ENCODE measurements around the gene POLR3GL. TPM values are rescaled to one million over a fixed set of nuclear protein-coding genes. Genes with fewer than 3 reads are reported as not detected.

Gene POLR3GL
- total RNA-seq, 2 donors from 2014 or later = 22.2 to 24.1 TPM

- DNase-seq (no peak), ATAC-seq (no peak)
- H3K4me1 Mint-ChIP-seq = peaks cover 63% of the 10 kb centered on the region
- no peaks in the 10 kb centered on the region for H3K9me3 ChIP-seq (ENCODE audit: control insufficient read depth, low read length, poor library complexity, severe bottlenecking)
- peak overlapping the region; percentile 97 for H3K27ac Mint-ChIP-seq
- peaks cover 25% of the 10 kb centered on the region for H3K36me3 Mint-ChIP-seq (ENCODE audit: low read depth)
- peak overlapping the region; percentile 99 for H3K4me3 Mint-ChIP-seq
- no peaks in the 10 kb centered on the region for H3K27me3 Mint-ChIP-seq
These were observed 30.1 kb downstream of the POLR3GL start for GRCh38 chr1:145994391-145995120.

- H3K27me3 Mint-ChIP-seq = no peaks in the 10 kb centered on the region
- H3K4me1 Mint-ChIP-seq = peaks cover 67% of the 10 kb centered on the region
These were observed 30.8 kb downstream of the POLR3GL start for GRCh38 chr1:145995148-145995881.

DNA sequence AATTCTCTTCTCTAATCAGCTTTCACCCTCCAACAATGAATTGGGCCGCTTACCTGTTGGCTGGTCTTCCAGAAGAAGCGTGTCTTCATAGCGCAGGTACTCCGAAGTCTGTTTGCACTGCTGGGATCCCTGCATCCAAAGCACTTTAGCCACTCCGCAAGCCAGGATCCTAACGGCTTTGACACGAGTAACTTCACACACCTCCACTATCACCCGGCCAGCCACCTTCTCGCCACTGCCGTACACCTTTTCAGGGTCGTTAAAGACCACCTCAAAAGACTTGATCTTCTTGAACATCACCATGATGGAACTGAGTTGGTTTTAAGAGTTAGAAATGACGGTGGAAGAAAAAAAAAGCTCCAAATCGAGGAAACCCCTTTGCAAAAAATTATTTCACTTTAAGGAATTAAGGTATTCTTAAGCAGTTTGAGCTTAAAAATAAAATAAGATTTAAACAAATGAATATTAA lies 31.5 kb downstream of the POLR3GL start:
- no peaks in the 10 kb centered on the region for H3K9me3 ChIP-seq (ENCODE audit: control insufficient read depth, low read length, poor library complexity, severe bottlenecking)

More at GRCh38 chr1:145995148-145995881, 30.8 kb downstream of the POLR3GL start:
- H3K9me3 ChIP-seq (ENCODE audit: control insufficient read depth, low read length, poor library complexity, severe bottlenecking) = no peaks in the 10 kb centered on the region
- peak overlapping the region; percentile 99 for H3K4me3 Mint-ChIP-seq
- peak overlapping the region; percentile 97 for H3K27ac Mint-ChIP-seq
- DNase-seq (no peak), ATAC-seq (no peak)
- H3K36me3 Mint-ChIP-seq (ENCODE audit: low read depth) = peaks cover 25% of the 10 kb centered on the region

DNA sequence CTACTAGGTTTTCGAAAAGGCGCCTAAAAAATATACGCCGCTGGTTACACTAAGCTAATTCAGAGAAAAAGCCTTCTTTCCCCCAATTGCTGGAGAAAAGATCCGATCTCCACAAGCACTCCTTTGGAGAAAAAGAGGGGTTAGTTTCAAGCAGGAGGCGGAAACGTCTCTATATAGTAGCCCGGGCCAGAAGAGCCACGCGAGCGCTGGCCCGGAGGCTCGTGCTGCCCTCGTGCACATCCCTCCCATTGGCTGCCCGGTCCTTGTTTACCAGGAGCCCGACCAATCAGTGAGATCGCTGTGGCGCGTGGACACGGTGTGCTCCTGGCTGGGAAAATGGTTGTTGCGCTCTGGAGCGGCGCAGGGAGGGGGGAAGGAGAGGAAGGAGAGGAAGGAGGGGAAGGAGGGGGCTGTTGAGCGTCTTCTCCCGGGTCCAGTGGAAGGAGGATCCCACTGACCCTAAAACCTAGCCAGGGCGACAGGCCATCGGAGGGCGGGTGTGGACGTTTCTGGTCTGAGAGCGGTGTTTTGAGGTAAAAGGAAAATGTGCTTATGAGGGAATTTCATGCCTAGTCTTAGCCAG lies 32.0 kb downstream of the POLR3GL start, which contains the start of gene TXNIP:
TSS of gene TXNIP (minus strand) at position 147 of the 583 bp plus-strand sequence. CDS start 313 bp downstream, outside the sequence.
- DNase-seq (peak; percentile 70 to 83 (median 79)), ATAC-seq (peak; percentile 85)
- no peaks in the 10 kb centered on the region for H3K27me3 Mint-ChIP-seq
- H3K4me1 Mint-ChIP-seq = peaks cover 65% of the 10 kb centered on the region
- peak within 1 kb of the TSS; percentile 97 for H3K27ac Mint-ChIP-seq
- H3K9me3 ChIP-seq (ENCODE audit: control insufficient read depth, low read length, poor library complexity, severe bottlenecking) = no peaks in the 10 kb centered on the region
- peaks cover 25% of the 10 kb centered on the region for H3K36me3 Mint-ChIP-seq (ENCODE audit: low read depth)
- H3K4me3 Mint-ChIP-seq = peak within 1 kb of the TSS; percentile 99

More for the DNA sequence above, 31.5 kb downstream of the POLR3GL start:
- H3K36me3 Mint-ChIP-seq (ENCODE audit: low read depth) = peaks cover 25% of the 10 kb centered on the region
- no peak for ATAC-seq
- peak overlapping the region; percentile 99 for H3K4me3 Mint-ChIP-seq
- DNase-seq = no peak
- H3K27ac Mint-ChIP-seq = peak overlapping the region; percentile 97
- H3K4me1 Mint-ChIP-seq = peaks cover 65% of the 10 kb centered on the region
- no peaks in the 10 kb centered on the region for H3K27me3 Mint-ChIP-seq

GRCh38 chr1:145997016-145997717 lies 32.7 kb downstream of the POLR3GL start:
- H3K27me3 Mint-ChIP-seq = no peaks in the 10 kb centered on the region
- DNase-seq (peak in 2 of 3 donors; percentile 21 to 46), ATAC-seq (peak; percentile 65)
- H3K27ac Mint-ChIP-seq = peak overlapping the region; percentile 97
- no peaks in the 10 kb centered on the region for H3K9me3 ChIP-seq (ENCODE audit: control insufficient read depth, low read length, poor library complexity, severe bottlenecking)
- H3K4me3 Mint-ChIP-seq = peak overlapping the region; percentile 99
- H3K36me3 Mint-ChIP-seq (ENCODE audit: low read depth) = peaks cover 25% of the 10 kb centered on the region
- H3K4me1 Mint-ChIP-seq = peaks cover 66% of the 10 kb centered on the region

DNA sequence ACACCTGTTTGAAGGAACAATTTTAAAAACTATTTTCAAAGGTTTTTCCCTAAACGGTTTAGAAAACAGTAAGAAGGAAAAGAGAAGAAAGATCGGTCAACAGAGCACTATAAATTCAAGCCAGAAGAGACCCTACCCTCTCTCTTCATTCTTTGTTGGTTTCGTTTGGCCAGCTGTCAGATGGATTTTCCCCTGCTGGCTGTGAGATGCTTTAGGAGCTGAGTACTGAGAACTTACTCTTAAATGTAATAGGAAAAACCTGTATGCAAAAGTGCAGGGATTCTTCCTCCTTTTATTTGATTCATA lies 33.2 kb downstream of the POLR3GL start:
- no peak for DNase-seq
- ATAC-seq = no peak
- H3K36me3 Mint-ChIP-seq (ENCODE audit: low read depth) = peaks cover 24% of the 10 kb centered on the region
- peak overlapping the region; percentile 97 for H3K27ac Mint-ChIP-seq
- no peaks in the 10 kb centered on the region for H3K9me3 ChIP-seq (ENCODE audit: control insufficient read depth, low read length, poor library complexity, severe bottlenecking)
- peak overlapping the region; percentile 99 for H3K4me3 Mint-ChIP-seq
- no peaks in the 10 kb centered on the region for H3K27me3 Mint-ChIP-seq
- H3K4me1 Mint-ChIP-seq = peaks cover 63% of the 10 kb centered on the region

- peak overlapping the region; percentile 99 for H3K4me3 Mint-ChIP-seq
- ATAC-seq (peak; percentile 62), DNase-seq (no peak)
- H3K9me3 ChIP-seq (ENCODE audit: control insufficient read depth, low read length, poor library complexity, severe bottlenecking) = no peaks in the 10 kb centered on the region
- H3K4me1 Mint-ChIP-seq = peaks cover 55% of the 10 kb centered on the region
- no peaks in the 10 kb centered on the region for H3K27me3 Mint-ChIP-seq
- H3K36me3 Mint-ChIP-seq (ENCODE audit: low read depth) = peaks cover 15% of the 10 kb centered on the region
- H3K27ac Mint-ChIP-seq = peak overlapping the region; percentile 97
These were observed 35.0 kb downstream of the POLR3GL start for GRCh38 chr1:145999321-146000024.

GRCh38 chr1:146001709-146002108 lies 37.2 kb downstream of the POLR3GL start:
- H3K9me3 ChIP-seq (ENCODE audit: control insufficient read depth, low read length, poor library complexity, severe bottlenecking) = no peaks in the 10 kb centered on the region
- DNase-seq (no peak), ATAC-seq (no peak)
- peak overlapping the region; percentile 41 for H3K4me3 Mint-ChIP-seq
- no peaks in the 10 kb centered on the region for H3K27me3 Mint-ChIP-seq
- H3K27ac Mint-ChIP-seq = peak overlapping the region; percentile 97
- H3K36me3 Mint-ChIP-seq (ENCODE audit: low read depth) = peaks cover 5% of the 10 kb centered on the region
- H3K4me1 Mint-ChIP-seq = peaks cover 64% of the 10 kb centered on the region

DNA sequence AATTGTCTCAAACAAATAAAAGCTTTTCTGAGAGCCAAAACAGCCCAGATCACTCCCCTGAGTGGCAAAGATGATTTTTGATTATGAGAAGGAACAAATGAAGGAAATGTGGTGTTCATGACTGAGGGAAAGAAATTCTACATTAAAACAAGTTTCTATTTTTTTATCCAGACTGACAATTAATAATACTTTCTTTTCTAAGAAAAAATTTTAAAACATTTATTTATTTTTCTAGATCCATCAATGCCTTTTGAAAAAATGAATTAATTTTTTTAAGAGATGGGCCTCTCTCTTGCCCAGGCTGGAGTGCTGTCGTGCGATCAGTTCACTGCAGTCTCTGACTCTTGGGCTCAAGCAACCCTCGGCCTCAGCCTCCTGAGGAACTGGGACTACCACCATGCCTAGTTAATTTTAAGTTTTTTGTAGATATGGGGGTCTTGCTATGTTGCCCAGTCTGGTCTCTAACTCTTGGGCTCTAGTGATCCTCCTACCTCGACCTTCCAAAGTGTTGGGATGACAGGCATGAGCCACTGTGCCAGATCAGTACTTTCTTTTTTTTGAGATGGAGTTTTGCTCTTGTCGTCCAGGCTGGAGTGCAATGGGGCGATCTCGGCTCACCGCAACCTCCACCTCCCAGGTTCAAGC lies 43.1 kb downstream of the POLR3GL start:
- Mint-ChIP-seq H3K27me3 (no peaks in the 10 kb centered on the region), H3K36me3 (ENCODE audit: low read depth) (peaks cover 5% of the 10 kb centered on the region), H3K27ac (peak overlapping the region; percentile 97), H3K4me1 (peaks cover 33% of the 10 kb centered on the region), H3K4me3 (no peak overlapping the region)
- no peak for ATAC-seq
- DNase-seq = no peak
- no peaks in the 10 kb centered on the region for H3K9me3 ChIP-seq (ENCODE audit: control insufficient read depth, low read length, poor library complexity, severe bottlenecking)

DNA sequence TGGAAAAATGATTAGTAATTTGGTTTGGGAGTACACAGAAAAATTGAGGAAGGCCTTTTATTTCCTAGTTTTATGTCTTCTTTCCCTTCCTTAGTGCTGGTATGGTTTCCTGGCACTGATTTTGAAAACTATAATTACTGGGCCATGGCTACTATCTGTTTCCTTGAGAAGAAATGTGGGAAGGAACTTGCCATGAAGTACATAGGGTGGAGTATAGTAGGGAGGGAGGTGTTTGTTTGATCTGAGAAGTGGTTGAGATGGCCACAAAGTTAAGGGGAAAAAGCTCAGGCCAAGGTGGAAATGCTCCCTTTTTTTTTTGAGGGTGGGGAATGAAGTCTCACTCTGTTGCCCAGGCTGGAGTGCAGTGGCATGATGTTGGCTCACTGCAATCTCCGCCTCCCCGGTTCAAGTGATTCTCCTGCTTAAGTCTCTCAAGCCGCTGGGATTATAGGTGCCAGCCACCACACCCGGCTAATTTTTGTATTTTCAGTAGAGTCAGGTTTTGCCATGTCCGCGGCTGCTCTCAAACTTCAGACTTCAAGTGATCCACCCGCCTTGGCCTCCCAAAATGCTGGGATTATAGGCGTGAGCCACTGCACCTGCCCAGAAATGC lies 45.7 kb downstream of the POLR3GL start:
- H3K36me3 Mint-ChIP-seq (ENCODE audit: low read depth) = peaks cover 4% of the 10 kb centered on the region
- H3K27me3 Mint-ChIP-seq = no peaks in the 10 kb centered on the region
- DNase-seq (no peak), ATAC-seq (no peak)
- H3K27ac Mint-ChIP-seq = no peak overlapping the region
- H3K4me3 Mint-ChIP-seq = no peak overlapping the region
- H3K9me3 ChIP-seq (ENCODE audit: control insufficient read depth, low read length, poor library complexity, severe bottlenecking) = no peaks in the 10 kb centered on the region
- peaks cover 25% of the 10 kb centered on the region for H3K4me1 Mint-ChIP-seq

GRCh38 chr1:146012703-146013558 lies 48.4 kb downstream of the POLR3GL start:
- peaks cover 2% of the 10 kb centered on the region for H3K36me3 Mint-ChIP-seq (ENCODE audit: low read depth)
- peak in 1 of 3 donors; percentile 42 for DNase-seq
- H3K27me3 Mint-ChIP-seq = peaks cover 14% of the 10 kb centered on the region
- H3K4me1 Mint-ChIP-seq = peaks cover 7% of the 10 kb centered on the region
- no peak overlapping the region for H3K4me3 Mint-ChIP-seq
- H3K9me3 ChIP-seq (ENCODE audit: control insufficient read depth, low read length, poor library complexity, severe bottlenecking) = no peaks in the 10 kb centered on the region
- H3K27ac Mint-ChIP-seq = no peak overlapping the region
- ATAC-seq = peak; percentile 59
